SK-N-SH treated with all-trans-retinoic acid at 6 μM for 48 hours (cell line): ENCODE data around the gene RAD52.

Experiments used
- ARNTL ChIP-seq: fragments of 450-650 bp; formaldehyde crosslinking; IDR thresholded peaks from 2 replicates; pipeline ENCODE4 v1.5.0; 2020; ENCODE audit warnings: low read depth, mild to moderate bottlenecking, moderate library complexity, borderline replicate concordance
- CREB5 ChIP-seq: fragments of 250-450 bp; sonication (Bioruptor Pico); IDR thresholded peaks from 2 replicates; pipeline ENCODE4 v1.5.1; 2020; ENCODE audit warnings: low read depth, mild to moderate bottlenecking, moderate library complexity
- CSDC2 ChIP-seq: fragments of 250-450 bp; sonication (Bioruptor Pico); IDR thresholded peaks from 2 replicates; pipeline ENCODE4 v1.5.0; 2020; ENCODE audit warnings: mild to moderate bottlenecking, moderate library complexity
- ESRRG ChIP-seq: fragments of 250-450 bp; sonication (Bioruptor Pico); IDR thresholded peaks from 2 replicates; pipeline ENCODE4 v1.6.1; 2021; ENCODE audit warnings: mild to moderate bottlenecking
- ISL1 ChIP-seq: fragments of 250-450 bp; sonication (Bioruptor Pico); IDR thresholded peaks from 2 replicates; pipeline ENCODE4 v2.1.2; 2022; ENCODE audit warnings: mild to moderate bottlenecking, moderate library complexity
- OSR1 ChIP-seq: fragments of 250-450 bp; sonication (Bioruptor Pico); IDR thresholded peaks from 2 replicates; pipeline ENCODE4 v1.8.0; 2022; ENCODE audit warnings: moderate library complexity, mild to moderate bottlenecking, inconsistent platforms
- PATZ1 ChIP-seq: fragments of 250-450 bp; sonication (Bioruptor Pico); IDR thresholded peaks from 2 replicates; pipeline ENCODE4 v1.8.0; 2020; ENCODE audit warnings: mild to moderate bottlenecking, moderate library complexity, borderline replicate concordance
- TCF4 ChIP-seq: fragments of 250-450 bp; sonication (Bioruptor Pico); IDR thresholded peaks from 2 replicates; pipeline ENCODE4 v1.8.0; 2021; ENCODE audit warnings: mild to moderate bottlenecking, moderate library complexity, borderline replicate concordance
- ZFP3 ChIP-seq: fragments of 250-450 bp; sonication (Bioruptor Pico); IDR thresholded peaks from 2 replicates; pipeline ENCODE4 v1.5.0; 2020; ENCODE audit warnings: mild to moderate bottlenecking, moderate library complexity
- ZFP30 ChIP-seq: fragments of 450-650 bp; formaldehyde crosslinking; IDR thresholded peaks from 2 replicates; pipeline ENCODE4 v1.5.0; 2022; ENCODE audit warnings: mild to moderate bottlenecking, moderate library complexity
- ZNF70 ChIP-seq: fragments of 450-650 bp; formaldehyde crosslinking; IDR thresholded peaks from 2 replicates; pipeline ENCODE4 v1.5.0; 2020; ENCODE audit warnings: mild to moderate bottlenecking, moderate library complexity

- TF ChIP-seq OSR1 (no peak), CREB5 (CRISPR knock-in tag) (no peak), ESRRG (CRISPR knock-in tag) (no peak), ISL1 (CRISPR knock-in tag) (no peak), ZFP30 (CRISPR knock-in tag) (no peak), TCF4 (CRISPR knock-in tag) (no peak), ZNF70 (CRISPR knock-in tag) (no peak), CSDC2 (no peak), ARNTL (CRISPR knock-in tag) (no peak), ZFP3 (no peak), PATZ1 (CRISPR knock-in tag) (no peak)
Measured at GRCh38 chr12:870378-870777, 79.1 kb downstream of the RAD52 start.
